ENCODE measurements around the gene MAP3K4.

The MAP3K4 gene, protein sequence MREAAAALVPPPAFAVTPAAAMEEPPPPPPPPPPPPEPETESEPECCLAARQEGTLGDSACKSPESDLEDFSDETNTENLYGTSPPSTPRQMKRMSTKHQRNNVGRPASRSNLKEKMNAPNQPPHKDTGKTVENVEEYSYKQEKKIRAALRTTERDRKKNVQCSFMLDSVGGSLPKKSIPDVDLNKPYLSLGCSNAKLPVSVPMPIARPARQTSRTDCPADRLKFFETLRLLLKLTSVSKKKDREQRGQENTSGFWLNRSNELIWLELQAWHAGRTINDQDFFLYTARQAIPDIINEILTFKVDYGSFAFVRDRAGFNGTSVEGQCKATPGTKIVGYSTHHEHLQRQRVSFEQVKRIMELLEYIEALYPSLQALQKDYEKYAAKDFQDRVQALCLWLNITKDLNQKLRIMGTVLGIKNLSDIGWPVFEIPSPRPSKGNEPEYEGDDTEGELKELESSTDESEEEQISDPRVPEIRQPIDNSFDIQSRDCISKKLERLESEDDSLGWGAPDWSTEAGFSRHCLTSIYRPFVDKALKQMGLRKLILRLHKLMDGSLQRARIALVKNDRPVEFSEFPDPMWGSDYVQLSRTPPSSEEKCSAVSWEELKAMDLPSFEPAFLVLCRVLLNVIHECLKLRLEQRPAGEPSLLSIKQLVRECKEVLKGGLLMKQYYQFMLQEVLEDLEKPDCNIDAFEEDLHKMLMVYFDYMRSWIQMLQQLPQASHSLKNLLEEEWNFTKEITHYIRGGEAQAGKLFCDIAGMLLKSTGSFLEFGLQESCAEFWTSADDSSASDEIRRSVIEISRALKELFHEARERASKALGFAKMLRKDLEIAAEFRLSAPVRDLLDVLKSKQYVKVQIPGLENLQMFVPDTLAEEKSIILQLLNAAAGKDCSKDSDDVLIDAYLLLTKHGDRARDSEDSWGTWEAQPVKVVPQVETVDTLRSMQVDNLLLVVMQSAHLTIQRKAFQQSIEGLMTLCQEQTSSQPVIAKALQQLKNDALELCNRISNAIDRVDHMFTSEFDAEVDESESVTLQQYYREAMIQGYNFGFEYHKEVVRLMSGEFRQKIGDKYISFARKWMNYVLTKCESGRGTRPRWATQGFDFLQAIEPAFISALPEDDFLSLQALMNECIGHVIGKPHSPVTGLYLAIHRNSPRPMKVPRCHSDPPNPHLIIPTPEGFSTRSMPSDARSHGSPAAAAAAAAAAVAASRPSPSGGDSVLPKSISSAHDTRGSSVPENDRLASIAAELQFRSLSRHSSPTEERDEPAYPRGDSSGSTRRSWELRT (N-terminal part only)

DNA sequence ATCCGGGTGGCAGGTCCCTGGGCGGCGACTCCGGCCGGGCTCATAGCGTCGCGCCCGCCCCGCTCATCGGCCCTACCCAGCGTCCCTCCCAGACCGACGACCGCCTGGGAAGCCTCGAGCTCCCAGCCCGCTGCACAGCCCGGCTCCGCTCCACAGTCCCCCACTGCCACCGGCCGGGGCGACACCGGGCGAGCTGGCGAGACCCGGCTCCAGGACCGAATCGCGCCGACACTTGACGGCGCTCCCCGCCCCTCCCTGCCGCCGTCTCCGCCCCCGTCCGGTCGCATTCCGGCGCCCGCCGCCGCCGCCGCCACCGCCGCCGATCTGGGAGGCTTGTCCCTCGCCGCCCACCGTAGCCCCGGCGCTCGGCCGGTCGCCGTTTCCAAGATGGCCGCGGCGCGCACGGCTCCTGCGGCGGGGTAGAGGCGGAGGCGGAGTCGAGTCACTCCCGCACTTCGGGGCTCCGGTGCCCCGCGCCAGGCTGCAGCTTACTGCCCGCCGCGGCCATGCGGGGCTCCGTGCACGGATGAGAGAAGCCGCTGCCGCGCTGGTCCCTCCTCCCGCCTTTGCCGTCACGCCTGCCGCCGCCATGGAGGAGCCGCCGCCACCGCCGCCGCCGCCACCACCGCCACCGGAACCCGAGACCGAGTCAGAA is at the start of gene MAP3K4:
Gene MAP3K4 (plus strand): TSS at position 364 of the 655 bp plus-strand sequence. CDS start 163 bp downstream, at position 527.
- peak; percentile 14 for DNase-seq

GRCh38 chr6:160943997-160944396 is 47.6 kb upstream of the MAP3K4 start:
- no peak for DNase-seq

GRCh38 chr6:160945516-160946177 is 45.9 kb upstream of the MAP3K4 start:
- DNase-seq = no peak

DNA sequence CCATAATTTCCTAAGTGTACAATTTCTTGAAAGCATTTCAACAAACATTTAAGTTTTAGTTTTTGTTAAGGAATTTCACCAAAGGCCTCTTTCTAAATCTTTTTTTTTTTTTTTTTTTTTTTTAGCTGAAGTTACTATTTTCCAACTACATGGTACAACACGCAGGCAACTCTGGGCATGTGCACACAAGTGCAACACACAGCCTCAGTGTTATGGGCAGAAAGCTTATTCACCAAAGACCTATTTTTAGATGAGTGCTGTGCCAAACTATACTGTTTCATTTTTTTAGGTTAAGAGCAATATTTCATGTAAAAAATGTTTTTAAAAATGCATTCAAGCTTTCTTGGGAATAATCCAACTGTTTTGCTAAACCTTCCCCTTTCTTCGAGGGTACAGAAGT is 42.0 kb upstream of the MAP3K4 start:
- no peak for DNase-seq

DNA sequence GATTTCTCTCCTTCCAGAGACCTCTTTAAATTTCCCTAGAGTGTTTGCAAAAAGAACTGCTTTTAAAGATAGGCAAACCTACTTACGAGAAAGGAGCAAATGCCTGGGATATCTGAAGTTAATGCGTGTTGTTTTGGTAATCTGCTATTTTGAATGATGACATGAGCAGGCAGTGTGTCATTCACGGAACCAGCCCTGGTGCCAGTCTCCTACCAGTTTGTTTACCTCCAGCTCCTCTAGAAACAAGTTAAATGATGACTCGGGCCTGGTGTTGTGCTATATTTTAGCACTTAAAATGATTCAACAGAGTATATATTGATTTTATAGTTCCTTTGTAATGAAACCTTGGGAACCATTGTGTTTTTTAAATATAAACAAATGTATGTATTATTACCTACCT is 41.1 kb upstream of the MAP3K4 start:
- no peak for DNase-seq

- no peak for DNase-seq
Observed at GRCh38 chr6:160951187-160952030, 40.2 kb upstream of the MAP3K4 start.

GRCh38 chr6:160952633-160953281 is 38.8 kb upstream of the MAP3K4 start:
- DNase-seq = no peak

- DNase-seq = no peak
Observed at GRCh38 chr6:160955508-160956295, 35.9 kb upstream of the MAP3K4 start.

- DNase-seq = no peak
Observed at GRCh38 chr6:160956300-160957035, 35.1 kb upstream of the MAP3K4 start.

GRCh38 chr6:160959726-160960435 is 31.7 kb upstream of the MAP3K4 start:
- DNase-seq = peak; percentile 99

- no peak for DNase-seq
Observed at GRCh38 chr6:160960839-160961238, 30.7 kb upstream of the MAP3K4 start.

GRCh38 chr6:160962835-160963623 is 28.5 kb upstream of the MAP3K4 start:
- no peak for DNase-seq

DNA sequence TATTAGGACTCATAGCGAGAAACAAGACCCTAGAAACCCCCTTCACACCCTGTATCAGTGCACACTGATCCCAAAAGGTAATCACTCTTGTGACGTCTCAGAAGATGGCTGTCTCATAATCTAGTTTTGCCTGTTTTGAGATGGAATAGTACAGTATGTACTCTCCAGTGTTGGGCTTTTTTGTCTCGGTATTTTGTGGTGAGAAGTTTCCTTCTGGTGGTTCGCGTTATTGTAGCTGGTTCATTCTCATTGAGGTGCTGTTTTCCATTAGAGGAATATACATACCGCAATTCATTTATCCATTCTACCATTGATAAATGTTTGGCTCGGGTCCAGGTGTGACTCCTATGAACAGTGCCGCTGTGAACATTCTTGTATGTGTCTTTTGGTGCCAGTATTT is 27.9 kb upstream of the MAP3K4 start:
- DNase-seq = no peak

DNA sequence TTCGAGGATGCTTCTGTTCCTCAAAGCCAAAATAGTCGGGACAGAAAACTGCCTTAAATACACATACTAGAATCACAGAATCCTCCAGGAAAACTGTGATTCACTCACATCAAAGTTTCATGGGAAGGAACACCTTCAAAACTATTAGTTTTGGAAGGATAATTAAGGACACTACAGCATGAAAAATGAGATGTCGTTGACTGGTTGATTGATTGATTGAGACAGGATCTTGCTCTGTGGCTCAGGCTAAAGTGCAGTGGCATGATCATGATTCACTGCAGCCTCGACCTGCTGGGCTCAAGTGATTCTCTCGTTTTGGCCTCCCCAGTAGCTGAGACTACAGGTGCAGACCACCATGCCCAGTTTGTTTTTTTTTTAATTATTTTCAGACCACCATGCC is 25.7 kb upstream of the MAP3K4 start:
- no peak for DNase-seq

DNA sequence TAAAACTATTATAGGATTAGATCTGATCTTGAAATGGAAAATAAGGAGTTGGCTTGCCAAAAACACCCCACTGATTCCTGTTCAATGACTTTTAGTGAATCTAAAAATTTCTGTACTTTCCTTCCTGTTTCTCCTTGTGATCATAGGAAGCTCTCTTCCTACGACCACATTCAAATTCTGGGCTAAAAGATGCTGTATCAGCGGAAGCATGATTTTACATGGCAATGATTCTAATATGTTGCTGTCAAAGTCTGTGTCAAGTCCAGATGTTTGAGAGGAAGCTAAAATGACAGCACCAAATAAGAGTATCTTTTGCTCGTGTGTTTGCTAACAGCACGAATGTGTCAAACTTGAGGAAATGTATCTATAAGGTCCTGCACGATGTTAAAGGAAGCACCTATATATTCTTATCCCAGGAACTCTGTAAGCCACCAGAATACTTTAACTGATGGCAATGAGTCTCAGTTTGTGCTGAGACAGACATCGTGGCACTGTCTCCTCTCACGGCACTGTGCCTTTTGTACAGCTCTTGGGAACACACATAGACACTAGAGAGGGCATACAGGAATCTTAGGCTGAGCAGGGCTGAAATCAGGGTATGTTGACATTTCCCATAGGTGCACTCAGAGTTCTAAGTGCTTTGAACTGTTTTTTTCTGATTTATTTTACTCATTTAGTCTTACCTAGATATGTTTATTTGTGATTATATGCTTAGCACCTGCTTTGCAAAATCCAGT is 24.9 kb upstream of the MAP3K4 start:
- no peak for DNase-seq

- DNase-seq = no peak
Observed at GRCh38 chr6:160967351-160967750, 24.2 kb upstream of the MAP3K4 start.

- no peak for DNase-seq
Observed at GRCh38 chr6:160967833-160968232, 23.7 kb upstream of the MAP3K4 start.
